RPMI8226 (cell line): ENCODE measurements around the gene CLCN1.
A peak's percentile ranks its signal among the peaks of the same experiment; 100 is the strongest.

ENCODE experiments used
- DNase-seq: peaks from one replicate; pipeline ENCODE4 v3.0.0-alpha.2; 2015

Gene CLCN1

GRCh38 chr7:143369678-143370651, 54.1 kb downstream of the CLCN1 start:
- no peak for DNase-seq

GRCh38 chr7:143372070-143372469, 56.2 kb downstream of the CLCN1 start:
- peak; percentile 85 for DNase-seq

- DNase-seq = no peak
These were observed 57.4 kb downstream of the CLCN1 start for GRCh38 chr7:143373255-143373794.

- no peak for DNase-seq
These were observed 58.6 kb downstream of the CLCN1 start for GRCh38 chr7:143374561-143374960.

GRCh38 chr7:143375298-143376034, 59.6 kb downstream of the CLCN1 start:
- DNase-seq = no peak

- DNase-seq = no peak
These were observed 60.5 kb downstream of the CLCN1 start for GRCh38 chr7:143376396-143376795.

- DNase-seq = no peak
These were observed 63.8 kb downstream of the CLCN1 start for GRCh38 chr7:143379611-143380259.

- peak; percentile 87 for DNase-seq
These were observed 64.3 kb downstream of the CLCN1 start for GRCh38 chr7:143380260-143380645.

- DNase-seq = peak; percentile 84
These were observed 64.9 kb downstream of the CLCN1 start, which contains the start of gene ZYX for GRCh38 chr7:143380646-143381426. TSS of gene ZYX (plus strand) at chr7:143381345. CDS start at chr7:143381572, 227 bp downstream.

GRCh38 chr7:143381427-143382125, 65.7 kb downstream of the CLCN1 start:
- DNase-seq = peak; percentile 18

GRCh38 chr7:143382126-143382790, 66.3 kb downstream of the CLCN1 start:
- DNase-seq = no peak

GRCh38 chr7:143382791-143383641, 67.1 kb downstream of the CLCN1 start:
- DNase-seq = no peak

GRCh38 chr7:143383642-143383957, 67.7 kb downstream of the CLCN1 start:
- DNase-seq = no peak

GRCh38 chr7:143384148-143384547, 68.2 kb downstream of the CLCN1 start:
- DNase-seq = no peak

- DNase-seq = no peak
These were observed 69.0 kb downstream of the CLCN1 start for GRCh38 chr7:143384661-143385631.

GRCh38 chr7:143385891-143386781, 70.2 kb downstream of the CLCN1 start:
- DNase-seq = peak; percentile 45

- DNase-seq = no peak
These were observed 71.5 kb downstream of the CLCN1 start for GRCh38 chr7:143387156-143387975.
